ENCODE measurements around the gene SLC22A16.

SLC22A16 gene

DNA sequence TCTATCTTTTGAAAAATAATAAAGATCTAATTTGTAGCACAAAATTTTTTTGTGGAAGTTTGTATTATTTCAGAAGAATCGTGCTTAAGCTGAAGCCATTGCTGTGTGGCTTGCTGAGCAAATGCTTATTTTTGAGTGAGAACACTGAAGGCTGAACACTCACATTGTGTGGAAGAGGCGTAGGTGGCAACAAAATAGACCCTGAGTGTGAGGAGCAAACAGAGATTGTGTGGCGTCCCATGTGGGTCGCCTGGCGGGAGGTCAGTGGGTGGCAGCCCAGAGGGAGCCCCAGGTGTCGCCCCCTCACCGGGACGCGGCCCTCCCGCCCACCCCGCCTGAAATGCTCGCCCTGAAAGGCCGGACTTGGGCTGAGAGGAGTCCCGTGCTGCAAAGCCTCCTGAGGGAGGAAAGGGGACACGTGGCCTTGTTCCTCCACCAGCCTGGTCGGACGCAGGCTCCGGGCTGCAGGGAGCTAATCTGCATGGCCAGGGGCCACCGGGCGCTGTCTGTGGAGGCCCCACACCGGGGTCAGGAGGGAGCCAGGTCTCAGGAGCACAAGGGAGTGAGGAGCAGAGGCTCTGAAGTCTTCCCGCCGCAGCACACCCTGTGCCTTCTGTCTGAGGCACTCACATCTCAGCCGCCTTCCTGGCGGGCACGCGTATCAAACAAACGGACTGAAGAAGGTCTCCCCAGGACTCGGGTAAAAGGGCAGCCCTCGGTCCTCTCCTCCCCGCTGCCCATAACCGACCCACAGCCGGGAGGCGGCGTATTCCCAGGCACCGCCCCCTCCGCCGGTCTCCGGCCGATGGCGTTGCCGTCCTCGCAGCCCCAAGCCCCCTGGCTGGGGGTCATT, 77.0 kb downstream of the SLC22A16 start:
- DNase-seq (ENCODE audit: low read depth), result no peak
- TF ChIP-seq, protein P1, sequence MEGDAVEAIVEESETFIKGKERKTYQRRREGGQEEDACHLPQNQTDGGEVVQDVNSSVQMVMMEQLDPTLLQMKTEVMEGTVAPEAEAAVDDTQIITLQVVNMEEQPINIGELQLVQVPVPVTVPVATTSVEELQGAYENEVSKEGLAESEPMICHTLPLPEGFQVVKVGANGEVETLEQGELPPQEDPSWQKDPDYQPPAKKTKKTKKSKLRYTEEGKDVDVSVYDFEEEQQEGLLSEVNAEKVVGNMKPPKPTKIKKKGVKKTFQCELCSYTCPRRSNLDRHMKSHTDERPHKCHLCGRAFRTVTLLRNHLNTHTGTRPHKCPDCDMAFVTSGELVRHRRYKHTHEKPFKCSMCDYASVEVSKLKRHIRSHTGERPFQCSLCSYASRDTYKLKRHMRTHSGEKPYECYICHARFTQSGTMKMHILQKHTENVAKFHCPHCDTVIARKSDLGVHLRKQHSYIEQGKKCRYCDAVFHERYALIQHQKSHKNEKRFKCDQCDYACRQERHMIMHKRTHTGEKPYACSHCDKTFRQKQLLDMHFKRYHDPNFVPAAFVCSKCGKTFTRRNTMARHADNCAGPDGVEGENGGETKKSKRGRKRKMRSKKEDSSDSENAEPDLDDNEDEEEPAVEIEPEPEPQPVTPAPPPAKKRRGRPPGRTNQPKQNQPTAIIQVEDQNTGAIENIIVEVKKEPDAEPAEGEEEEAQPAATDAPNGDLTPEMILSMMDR (IDR thresholded peaks at IDR 0.05; ENCODE audit: insufficient read depth, low read depth, low read length, missing control alignments), result no peak
- no peak overlapping the region for H3K4me3 ChIP-seq (ENCODE audit: low read depth, low read length)

DNA sequence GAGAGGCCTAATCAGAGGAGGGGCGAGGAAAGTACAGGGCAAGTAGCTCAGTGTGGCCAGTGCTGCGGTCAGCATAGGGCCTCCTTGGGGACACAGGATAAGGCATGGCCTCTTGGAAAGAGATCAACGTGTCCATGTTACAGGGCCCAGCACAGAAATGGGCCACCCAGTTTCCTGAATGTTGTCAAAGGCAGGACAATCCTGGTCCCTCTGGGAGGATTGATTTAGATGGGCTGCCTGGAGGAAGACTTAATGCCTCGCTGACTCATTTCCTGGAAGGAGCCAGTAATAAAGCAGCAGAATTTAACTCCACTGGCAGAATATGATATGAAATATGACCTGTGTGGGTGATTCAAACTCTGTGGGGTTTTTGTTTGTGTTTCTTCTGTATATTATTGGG, 77.6 kb downstream of the SLC22A16 start:
- TF ChIP-seq, protein P1 (IDR thresholded peaks at IDR 0.05; ENCODE audit: insufficient read depth, low read depth, low read length, missing control alignments), result no peak
- no peak for DNase-seq (ENCODE audit: low read depth)

DNA sequence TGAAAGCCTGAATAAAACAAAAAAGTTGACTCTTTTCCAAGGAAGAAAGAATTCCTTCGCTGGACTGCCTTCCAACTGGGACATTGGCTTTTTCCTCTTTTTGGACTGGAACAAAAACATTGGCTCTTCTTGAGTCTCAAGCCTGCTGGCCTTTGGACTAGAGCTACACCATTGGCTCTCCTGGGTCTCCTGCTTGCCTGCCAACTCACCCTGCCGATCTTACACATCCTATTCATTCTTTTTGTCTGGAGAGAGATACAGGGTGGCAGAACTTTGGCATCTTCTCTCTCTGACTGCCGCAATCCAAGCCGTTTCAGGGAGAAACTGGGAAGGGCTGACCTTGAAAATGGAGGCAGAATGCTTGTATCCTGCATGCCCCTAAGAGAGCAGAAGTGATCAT, 81.2 kb downstream of the SLC22A16 start:
- DNase-seq (ENCODE audit: low read depth), result no peak
- TF ChIP-seq, protein P1 (IDR thresholded peaks at IDR 0.05; ENCODE audit: insufficient read depth, low read depth, low read length, missing control alignments), result no peak
- no peak overlapping the region for H3K4me3 ChIP-seq (ENCODE audit: low read depth, low read length)

More for the DNA sequence above, 77.6 kb downstream of the SLC22A16 start:
- H3K4me3 ChIP-seq (ENCODE audit: low read depth, low read length), result no peak overlapping the region

DNA sequence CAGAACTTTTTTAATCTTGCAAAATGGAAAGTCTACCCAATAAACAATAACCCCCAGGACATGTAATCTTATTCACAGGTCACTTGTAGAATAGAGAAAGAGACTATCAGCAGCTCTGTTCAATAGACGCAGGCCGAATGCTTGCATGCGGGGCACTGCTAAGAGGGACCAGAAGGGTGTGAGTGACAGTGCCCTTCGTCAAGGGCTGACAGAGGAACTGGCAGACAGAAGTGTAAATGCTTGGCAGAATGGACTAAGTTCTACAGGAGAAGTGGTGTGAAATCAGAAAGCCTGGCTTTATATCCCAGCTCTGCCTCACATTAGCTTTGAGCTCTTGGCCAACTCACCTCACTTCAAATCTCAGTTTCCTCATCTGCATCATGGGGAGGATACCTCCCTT, 82.0 kb downstream of the SLC22A16 start:
- no peak overlapping the region for H3K4me3 ChIP-seq (ENCODE audit: low read depth, low read length)
- no peak for DNase-seq (ENCODE audit: low read depth)
- TF ChIP-seq, protein P1 (IDR thresholded peaks at IDR 0.05; ENCODE audit: insufficient read depth, low read depth, low read length, missing control alignments), result no peak

DNA sequence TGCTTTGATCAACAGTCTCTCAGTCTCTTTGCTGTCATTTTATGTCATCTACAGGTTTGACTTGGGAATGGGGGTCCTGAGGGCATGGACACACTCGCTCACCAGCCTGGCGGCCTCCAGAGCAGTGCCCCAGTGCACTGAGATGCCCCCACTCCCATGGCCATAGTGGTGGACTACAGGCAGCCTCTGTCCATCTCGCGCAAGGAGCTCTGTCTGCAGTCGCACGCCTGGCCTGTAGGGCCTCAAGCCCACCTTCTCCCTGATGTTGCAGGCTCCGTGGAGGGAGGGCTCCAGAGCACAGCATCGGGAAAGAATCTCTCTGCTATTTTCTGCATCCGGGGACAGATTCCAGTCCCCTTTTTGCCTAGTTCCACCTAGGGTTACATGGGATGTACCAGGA, 83.7 kb downstream of the SLC22A16 start:
- DNase-seq (ENCODE audit: low read depth), result no peak
- no peak overlapping the region for H3K4me3 ChIP-seq (ENCODE audit: low read depth, low read length)
- TF ChIP-seq, protein P1 (IDR thresholded peaks at IDR 0.05; ENCODE audit: insufficient read depth, low read depth, low read length, missing control alignments), result no peak

DNA sequence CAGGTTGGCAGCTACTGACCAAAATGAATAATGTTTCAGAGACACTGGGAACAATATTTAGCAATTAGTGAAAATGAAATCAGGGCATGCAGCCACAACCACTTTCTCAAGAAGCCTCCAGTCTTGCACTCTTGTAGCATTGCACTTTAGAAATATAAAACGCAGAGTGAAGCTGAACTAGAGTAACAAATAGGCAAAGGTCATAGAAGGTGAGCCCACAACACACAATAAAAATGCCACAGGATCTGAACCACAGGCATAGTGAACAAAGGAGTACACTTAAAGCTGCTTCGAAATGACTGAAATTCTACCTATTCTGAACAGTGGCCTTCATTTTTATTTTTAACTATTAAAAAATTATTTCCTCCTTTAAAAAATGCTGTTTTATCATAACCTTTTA, 86.0 kb downstream of the SLC22A16 start:
- no peak overlapping the region for H3K4me3 ChIP-seq (ENCODE audit: low read depth, low read length)
- DNase-seq (ENCODE audit: low read depth), result no peak
- TF ChIP-seq, protein P1 (IDR thresholded peaks at IDR 0.05; ENCODE audit: insufficient read depth, low read depth, low read length, missing control alignments), result no peak
